ENCODE measurements around the gene TMEM135.
A peak's percentile ranks its signal among the peaks of the same experiment; 100 is the strongest.
"Not testable (repeated sequence)": the region's sequence is repeated elsewhere in the genome, so short reads cannot be mapped to it uniquely, and the experiment has no call there.

Gene TMEM135

GRCh38 chr11:87037450-87038234 lies at the start of gene TMEM135:
TSS of gene TMEM135 (plus strand) at chr11:87037934. CDS start at chr11:87038046, 112 bp downstream.
- DNase-seq (ENCODE audit: low spot score) = peak; percentile 98

GRCh38 chr11:86988351-86988881 lies 49.3 kb upstream of the TMEM135 start:
- DNase-seq (ENCODE audit: low spot score) = no peak

GRCh38 chr11:86990031-86990430 lies 47.7 kb upstream of the TMEM135 start:
- no peak for DNase-seq (ENCODE audit: low spot score)

GRCh38 chr11:86990515-86990914 lies 47.2 kb upstream of the TMEM135 start:
- DNase-seq (ENCODE audit: low spot score) = peak; percentile 70

- DNase-seq (ENCODE audit: low spot score) = no peak
These were observed 46.4 kb upstream of the TMEM135 start for GRCh38 chr11:86991341-86991740.

- not testable (repeated sequence) for DNase-seq (ENCODE audit: low spot score)
These were observed 45.4 kb upstream of the TMEM135 start for GRCh38 chr11:86992340-86992739.

GRCh38 chr11:86993031-86993430 lies 44.7 kb upstream of the TMEM135 start:
- no peak for DNase-seq (ENCODE audit: low spot score)

- no peak for DNase-seq (ENCODE audit: low spot score)
These were observed 40.7 kb upstream of the TMEM135 start for GRCh38 chr11:86996953-86997570.

GRCh38 chr11:86999388-86999787 lies 38.3 kb upstream of the TMEM135 start:
- DNase-seq (ENCODE audit: low spot score) = no peak

GRCh38 chr11:86999859-87000753 lies 37.6 kb upstream of the TMEM135 start:
- DNase-seq (ENCODE audit: low spot score) = no peak

- no peak for DNase-seq (ENCODE audit: low spot score)
These were observed 34.8 kb upstream of the TMEM135 start for GRCh38 chr11:87002918-87003317.

- DNase-seq (ENCODE audit: low spot score) = not testable (repeated sequence)
These were observed 33.5 kb upstream of the TMEM135 start for GRCh38 chr11:87004281-87004680.

- DNase-seq (ENCODE audit: low spot score) = no peak
These were observed 32.2 kb upstream of the TMEM135 start for GRCh38 chr11:87005569-87005921.

GRCh38 chr11:87006035-87006434 lies 31.7 kb upstream of the TMEM135 start:
- DNase-seq (ENCODE audit: low spot score) = no peak

- DNase-seq (ENCODE audit: low spot score) = peak; percentile 27
These were observed 29.8 kb upstream of the TMEM135 start for GRCh38 chr11:87007963-87008362.

- no peak for DNase-seq (ENCODE audit: low spot score)
These were observed 25.6 kb upstream of the TMEM135 start for GRCh38 chr11:87012089-87012488.

- no peak for DNase-seq (ENCODE audit: low spot score)
These were observed 25.1 kb upstream of the TMEM135 start for GRCh38 chr11:87012673-87013072.

- DNase-seq (ENCODE audit: low spot score) = no peak
These were observed 23.6 kb upstream of the TMEM135 start for GRCh38 chr11:87013912-87014825.

- no peak for DNase-seq (ENCODE audit: low spot score)
These were observed 22.1 kb upstream of the TMEM135 start for GRCh38 chr11:87015645-87016044.

- DNase-seq (ENCODE audit: low spot score) = peak; percentile 15
These were observed 18.0 kb upstream of the TMEM135 start for GRCh38 chr11:87019613-87020271.

- DNase-seq (ENCODE audit: low spot score) = no peak
These were observed 17.4 kb upstream of the TMEM135 start for GRCh38 chr11:87020336-87020735.

Data from AG08396 (cell line).